ENCODE measurements around the gene SLC12A2.

SLC12A2 gene

GRCh38 chr5:128083033-128083810 lies at the start of gene SLC12A2:
TSS of gene SLC12A2 (plus strand) at chr5:128083766. CDS start at chr5:128083955, 189 bp downstream.
- peak; percentile 96 for DNase-seq

GRCh38 chr5:128035689-128036088 lies 47.9 kb upstream of the SLC12A2 start:
- no peak for DNase-seq

- no peak for DNase-seq
Measured at GRCh38 chr5:128036950-128037349, 46.6 kb upstream of the SLC12A2 start.

- DNase-seq, result no peak
Measured at GRCh38 chr5:128038643-128039042, 44.9 kb upstream of the SLC12A2 start.

DNA sequence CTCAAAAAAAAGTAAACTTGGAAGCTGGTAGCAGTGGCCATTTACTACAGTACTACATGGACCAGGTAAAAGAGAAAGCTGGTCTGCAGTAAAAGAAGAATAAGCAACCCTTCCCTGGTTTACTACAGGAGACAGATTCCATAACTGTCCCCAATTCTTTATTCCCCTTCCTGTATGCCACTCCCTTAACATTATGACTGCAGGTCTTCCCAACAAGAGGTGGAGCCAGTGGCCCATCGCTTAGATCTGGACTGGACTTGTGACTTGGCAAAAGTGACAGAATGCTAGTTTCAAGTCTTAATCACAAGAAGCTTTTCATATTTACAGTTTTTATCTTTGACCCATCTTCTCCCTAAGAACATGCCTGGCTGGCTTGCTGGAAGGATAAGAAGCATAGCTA lies 42.6 kb upstream of the SLC12A2 start:
- DNase-seq, result no peak

DNA sequence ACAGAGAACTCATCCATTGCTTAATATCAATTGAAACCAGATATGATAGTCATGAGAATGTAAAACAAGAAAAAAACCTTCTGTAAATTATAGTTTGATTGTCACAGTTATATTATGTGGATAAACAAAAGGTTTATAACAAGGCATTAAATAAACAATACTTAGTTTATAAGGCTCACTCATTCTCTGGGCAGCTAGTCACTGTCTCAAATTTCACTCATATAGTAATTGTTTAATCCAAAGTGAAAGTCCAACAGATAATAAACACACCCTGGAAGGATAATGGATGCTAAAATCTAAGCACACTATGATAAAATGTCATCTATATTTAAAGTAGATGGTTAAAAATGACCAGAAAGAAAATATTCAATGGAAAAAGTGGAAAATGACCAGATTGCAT lies 30.8 kb upstream of the SLC12A2 start:
- DNase-seq, result no peak

DNA sequence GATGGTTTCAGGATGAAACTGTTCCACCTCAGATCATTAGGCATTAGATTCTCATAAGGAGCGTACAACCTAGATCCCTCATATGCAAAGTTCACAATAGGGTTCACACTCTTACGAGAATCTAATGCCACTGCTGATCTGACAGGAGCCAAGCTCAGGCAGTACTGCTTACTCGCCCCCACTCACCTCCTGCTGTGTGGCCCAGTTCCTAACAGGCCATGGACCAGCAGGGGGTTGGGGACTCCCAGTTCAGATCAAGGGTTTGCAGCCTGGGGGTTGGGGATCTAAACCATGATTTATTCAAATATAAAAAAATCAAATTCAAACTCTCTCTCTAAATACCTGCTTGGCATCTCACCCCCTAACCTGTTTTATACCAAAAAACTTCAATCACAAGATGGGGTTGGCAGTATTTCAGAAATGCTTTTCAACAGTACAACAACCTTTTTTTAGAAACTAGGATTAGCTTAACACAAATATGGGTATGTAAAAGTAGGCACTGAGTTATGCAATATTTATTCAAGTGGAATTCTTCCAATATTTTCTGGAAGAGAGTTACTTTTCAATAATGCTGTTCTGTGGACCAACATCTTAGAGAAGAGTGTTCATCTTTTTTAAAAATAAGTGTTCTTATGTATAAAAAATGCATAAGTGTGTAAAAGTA lies 30.1 kb upstream of the SLC12A2 start:
- DNase-seq, result no peak

DNA sequence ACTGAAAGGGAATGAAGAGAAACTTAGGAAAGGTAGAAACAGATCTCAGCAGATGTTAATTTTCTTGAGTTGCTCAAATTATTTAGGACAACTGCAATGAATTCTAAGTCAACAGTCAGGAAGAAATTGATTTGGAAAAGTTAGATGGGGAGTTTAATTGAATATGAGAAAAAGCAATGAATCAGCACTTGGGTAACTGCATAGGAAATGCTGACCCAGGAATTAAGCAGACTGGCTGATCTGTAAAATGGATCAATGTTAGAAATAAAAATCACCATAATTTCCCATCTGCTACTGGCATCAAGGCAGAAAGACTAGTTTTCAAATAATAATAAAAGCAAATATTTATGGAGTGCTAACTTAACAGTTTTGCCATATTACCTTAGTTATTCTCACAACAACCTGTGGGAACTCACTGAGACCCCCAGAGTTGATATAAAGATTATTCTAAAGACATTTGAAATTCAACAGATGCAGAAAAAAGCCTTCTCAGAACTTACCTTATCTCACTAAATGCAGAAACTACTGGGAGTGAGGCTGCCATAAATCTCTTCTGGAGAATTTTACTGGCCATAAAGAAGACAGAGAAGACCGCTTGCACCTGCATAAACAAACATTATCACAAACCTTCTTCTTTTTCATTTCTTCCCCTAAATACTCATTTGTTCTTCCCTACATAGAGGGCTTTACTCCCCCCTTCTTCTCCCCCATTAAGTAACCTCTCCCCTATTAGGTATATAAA lies 22.8 kb upstream of the SLC12A2 start:
- DNase-seq, result no peak

- DNase-seq, result no peak
Measured at GRCh38 chr5:128062172-128062746, 21.3 kb upstream of the SLC12A2 start.

GRCh38 chr5:128074171-128074570 lies 9.4 kb upstream of the SLC12A2 start:
- no peak for DNase-seq

GRCh38 chr5:128074953-128075352 lies 8.6 kb upstream of the SLC12A2 start:
- DNase-seq, result no peak

DNA sequence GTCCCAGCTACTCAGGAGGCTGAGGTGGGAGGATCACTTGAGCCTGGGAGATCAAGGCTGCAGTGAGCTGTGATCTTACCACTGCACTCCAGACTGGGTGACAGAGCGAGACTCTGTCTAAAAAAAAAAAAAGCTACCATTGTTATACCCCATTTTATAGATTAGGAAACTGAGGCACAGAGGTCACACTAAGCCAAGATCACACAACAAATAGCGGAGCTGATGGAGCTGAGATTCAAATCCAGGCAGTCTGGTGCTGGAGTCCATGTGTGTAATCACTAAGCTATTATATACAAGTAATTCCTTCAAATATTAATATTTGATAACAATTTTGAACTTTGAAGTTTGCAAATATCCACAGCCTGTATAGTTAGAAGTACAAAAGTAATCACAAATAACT lies 6.0 kb upstream of the SLC12A2 start:
- no peak for DNase-seq

DNA sequence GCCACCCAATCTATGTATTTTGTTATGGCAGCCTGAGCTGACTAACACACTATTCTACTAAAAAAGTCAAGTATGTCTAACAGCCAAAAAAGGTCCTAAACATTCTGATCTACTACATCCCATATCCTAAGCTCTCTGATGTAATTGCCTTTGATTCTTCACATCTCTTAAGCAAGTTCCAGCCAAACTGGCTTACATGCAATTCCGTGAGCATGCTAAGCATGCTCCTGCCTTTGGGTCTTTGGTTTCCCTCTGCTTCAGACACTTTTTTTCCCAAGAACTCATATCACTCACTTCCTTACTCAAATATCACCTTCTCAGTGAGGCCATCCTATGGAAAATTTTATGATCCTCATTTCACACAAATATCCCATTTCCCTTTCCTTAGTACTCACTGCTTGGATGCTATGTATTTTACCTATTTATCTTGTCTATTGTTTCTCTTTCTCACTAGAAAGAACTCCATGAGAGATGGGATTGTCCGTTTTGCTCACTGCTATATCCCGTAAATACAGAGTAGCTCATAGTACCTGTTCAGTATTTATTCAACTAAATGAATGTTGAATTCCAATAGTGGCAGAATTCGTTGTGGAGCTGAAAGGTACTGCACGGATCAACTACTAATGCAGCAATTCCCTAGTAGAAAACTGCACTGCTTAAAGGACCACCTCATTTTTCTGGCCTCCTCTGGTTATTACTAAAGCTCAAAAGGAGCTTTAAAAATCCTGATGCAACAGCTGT lies 2.3 kb upstream of the SLC12A2 start:
- no peak for DNase-seq

- DNase-seq, result no peak
Measured at GRCh38 chr5:128082551-128083032, 974 bp upstream of the SLC12A2 start.

DNA sequence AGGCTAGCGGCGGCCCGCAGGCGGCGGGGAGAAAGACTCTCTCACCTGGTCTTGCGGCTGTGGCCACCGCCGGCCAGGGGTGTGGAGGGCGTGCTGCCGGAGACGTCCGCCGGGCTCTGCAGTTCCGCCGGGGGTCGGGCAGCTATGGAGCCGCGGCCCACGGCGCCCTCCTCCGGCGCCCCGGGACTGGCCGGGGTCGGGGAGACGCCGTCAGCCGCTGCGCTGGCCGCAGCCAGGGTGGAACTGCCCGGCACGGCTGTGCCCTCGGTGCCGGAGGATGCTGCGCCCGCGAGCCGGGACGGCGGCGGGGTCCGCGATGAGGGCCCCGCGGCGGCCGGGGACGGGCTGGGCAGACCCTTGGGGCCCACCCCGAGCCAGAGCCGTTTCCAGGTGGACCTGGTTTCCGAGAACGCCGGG lies 253 bp downstream of the SLC12A2 start:
- no peak for DNase-seq

DNA sequence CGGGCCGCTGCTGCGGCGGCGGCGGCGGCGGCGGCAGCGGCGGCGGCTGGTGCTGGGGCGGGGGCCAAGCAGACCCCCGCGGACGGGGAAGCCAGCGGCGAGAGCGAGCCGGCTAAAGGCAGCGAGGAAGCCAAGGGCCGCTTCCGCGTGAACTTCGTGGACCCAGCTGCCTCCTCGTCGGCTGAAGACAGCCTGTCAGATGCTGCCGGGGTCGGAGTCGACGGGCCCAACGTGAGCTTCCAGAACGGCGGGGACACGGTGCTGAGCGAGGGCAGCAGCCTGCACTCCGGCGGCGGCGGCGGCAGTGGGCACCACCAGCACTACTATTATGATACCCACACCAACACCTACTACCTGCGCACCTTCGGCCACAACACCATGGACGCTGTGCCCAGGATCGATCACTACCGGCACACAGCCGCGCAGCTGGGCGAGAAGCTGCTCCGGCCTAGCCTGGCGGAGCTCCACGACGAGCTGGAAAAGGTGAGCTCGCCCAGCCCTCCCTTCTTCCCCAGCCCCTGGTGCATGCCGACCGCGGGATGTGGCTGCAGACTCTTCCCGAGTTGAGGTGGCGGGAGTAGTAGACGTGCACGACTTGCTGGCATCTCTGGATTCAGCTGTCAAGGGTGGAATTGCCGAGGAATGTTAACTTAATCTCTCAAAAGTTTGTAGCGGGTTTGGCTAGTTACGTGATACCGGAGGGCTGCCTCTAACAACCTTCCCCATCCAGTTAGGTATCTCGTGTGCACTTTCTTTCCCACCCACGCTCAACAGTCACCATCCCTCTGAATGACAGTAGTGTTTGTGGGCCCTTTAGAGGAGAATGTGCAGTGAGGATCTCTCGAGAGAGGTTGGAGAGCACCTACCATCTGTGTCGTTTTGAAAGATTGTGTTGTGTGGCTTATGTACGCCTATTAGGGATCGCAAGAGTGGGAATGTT lies 932 bp downstream of the SLC12A2 start:
- DNase-seq, result peak; percentile 83

DNA sequence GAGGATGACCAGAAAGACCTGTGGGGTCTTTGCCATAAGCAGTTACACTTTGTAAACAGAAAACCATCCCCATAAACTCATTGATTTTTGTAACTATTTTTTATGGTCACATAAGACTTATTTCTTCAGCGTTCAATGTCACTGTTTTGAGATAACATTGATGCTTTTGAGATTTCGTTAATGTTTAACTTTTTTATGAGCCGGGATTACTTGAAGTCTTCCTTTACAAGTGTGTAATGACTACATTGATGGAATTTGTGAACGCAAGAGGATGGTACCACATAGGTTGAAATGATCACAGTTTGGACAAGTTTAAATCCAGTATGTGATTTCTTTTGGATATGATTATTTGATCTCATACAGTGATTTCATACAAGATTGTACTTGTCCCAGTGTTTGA lies 1.8 kb downstream of the SLC12A2 start:
- DNase-seq, result no peak

- no peak for DNase-seq
Measured at GRCh38 chr5:128091579-128091978, 8.0 kb downstream of the SLC12A2 start.

GRCh38 chr5:128092144-128092543 lies 8.6 kb downstream of the SLC12A2 start:
- DNase-seq, result no peak

GRCh38 chr5:128093368-128093767 lies 9.8 kb downstream of the SLC12A2 start:
- DNase-seq, result no peak

DNA sequence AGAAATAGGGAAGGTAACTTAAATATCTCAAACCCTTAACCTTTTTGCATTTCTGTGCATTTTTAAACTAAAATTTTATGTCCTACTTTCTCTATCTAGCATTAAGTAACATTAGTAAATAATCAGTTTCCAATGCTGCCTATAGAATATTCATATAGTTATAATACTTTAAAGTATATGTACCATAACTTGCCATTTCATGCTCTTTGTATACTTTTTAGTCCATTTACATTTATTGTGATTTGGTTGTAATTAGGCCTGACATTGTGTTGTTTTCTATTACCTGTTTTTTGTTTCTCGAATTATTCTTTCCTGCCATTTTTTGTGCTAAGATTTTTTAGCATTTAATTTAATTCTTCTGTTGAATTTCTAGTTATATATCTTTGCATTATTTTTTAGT lies 13.7 kb downstream of the SLC12A2 start:
- no peak for DNase-seq
